ENCODE measurements around the gene DAPP1. TPM values are rescaled to one million over a fixed set of nuclear protein-coding genes. Genes with fewer than 3 reads are reported as not detected.
A peak's percentile ranks its signal among the peaks of the same experiment; 100 is the strongest.

Gene DAPP1
- total and polyA plus RNA-seq, 10 of the 15 experiments (the other 5 are each of a cell fraction or from before 2014, with no cell fraction given), result 46.5 to 147 (median 74.2) TPM

DNA sequence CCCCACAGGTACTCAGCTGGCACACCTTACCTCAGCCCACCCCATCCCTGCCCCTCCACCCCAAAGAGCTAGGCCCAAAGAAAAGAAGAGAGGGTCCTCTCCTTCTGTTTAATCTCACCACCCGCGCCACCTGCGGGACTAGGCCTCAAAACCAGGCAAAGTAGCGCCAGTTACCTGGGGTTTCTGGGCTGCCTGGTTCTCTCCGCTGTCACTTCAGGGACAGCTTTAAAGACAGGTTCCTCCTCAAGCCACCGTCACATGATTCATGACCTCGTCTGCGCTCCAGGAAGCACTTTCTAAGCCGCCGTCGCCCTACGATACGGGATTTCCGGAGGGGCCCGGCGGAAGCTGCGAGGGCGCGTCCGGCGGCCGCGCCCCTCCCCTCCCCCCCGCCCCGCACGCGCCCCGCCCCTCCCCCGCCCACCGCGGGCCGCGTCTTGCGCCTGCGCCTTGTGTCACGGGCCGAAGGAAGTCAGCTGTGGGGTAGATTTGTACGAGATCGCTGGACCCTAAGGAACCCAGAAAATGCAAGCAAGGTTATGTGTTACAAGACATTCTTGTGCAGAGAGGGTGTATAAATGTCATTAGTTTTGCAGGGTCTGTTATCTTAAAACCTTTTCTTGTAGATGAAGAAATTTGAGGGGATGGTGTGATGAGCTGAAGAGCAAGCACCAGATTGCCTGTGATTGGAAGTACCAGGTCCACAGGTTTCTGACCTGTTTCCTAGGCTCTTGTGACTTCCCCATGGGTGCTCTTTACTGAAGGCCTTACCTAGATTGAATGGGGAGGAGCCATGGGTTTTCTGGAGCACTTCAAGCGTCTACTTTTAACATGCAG, 77.8 kb downstream of the DAPP1 start, which contains the start of gene LAMTOR3 (continued):
- peak; percentile 59; the same call in 1 of the 2 replicates for TF ChIP-seq CHD2 (IDR thresholded peaks at IDR 0.05; ENCODE audit: borderline replicate concordance, low read depth, low read length)
- peak; percentile 79 for TF ChIP-seq MXI1 (IDR thresholded peaks at IDR 0.05; ENCODE audit: low read depth, low read length)
- no peak for TF ChIP-seq ZNF384 (IDR thresholded peaks at IDR 0.05; ENCODE audit: borderline replicate concordance, low read depth, low read length)
- TF ChIP-seq RELA (IDR thresholded peaks at IDR 0.05; ENCODE audit: borderline replicate concordance, partially characterized antibody), result no peak
- TF ChIP-seq SIN3A (IDR thresholded peaks at IDR 0.05; ENCODE audit: low read depth, low read length), result peak; percentile 95; the same call in 1 of the 2 replicates
- no peak for TF ChIP-seq BACH1 (IDR thresholded peaks at IDR 0.05; ENCODE audit: borderline replicate concordance)

- no peaks in the 10 kb centered on the region for H3K4me1 ChIP-seq (ENCODE audit: control insufficient read depth, insufficient read depth, low read length)
- ChIA-PET RAD21 (ENCODE audit: unreplicated experiment) (interaction anchor here (0.6 to 1.9 kb wide), 13 partner anchors 9 to 900 kb away, joined by 3 to 31 read pairs (median 3); partner anchors contain the start of genes DAPP1, DNAJB14, H2AZ1 and METAP1), CTCF (interaction anchor here (0.7 to 2.2 kb wide), 10 partner anchors 10 to 198 kb away, joined by 3 to 13 read pairs (median 4); partner anchors contain the start of genes DNAJB14 and H2AZ1), POLR2A (interaction anchor here (1.0 to 3.2 kb wide), 5 partner anchors 29 to 84 kb away, joined by 3 to 23 read pairs (median 3); partner anchors contain the start of genes DNAJB14 and H2AZ1), SMC1A (ENCODE audit: uncharacterized antibody, unreplicated experiment) (interaction anchor here (0.7 to 2.2 kb wide), 10 partner anchors 23 to 84 kb away, joined by 3 to 15 read pairs (median 4); partner anchors contain the start of gene DNAJB14)
- intact Hi-C loops (cut with micrococcal nuclease; ENCODE audit: unreplicated experiment), result loop anchor here (1.0 kb wide), 1 partner anchor 54 kb away; no protein-coding TSS in a partner anchor
- peaks cover 0 to 2% of the 10 kb centered on the region in 2 experiments; a peak in 1 of 4 replicates for H3K36me3 ChIP-seq (ENCODE audit: control insufficient read depth in 2 of 2, insufficient read depth in 2 of 2, low read length in 1 of 2)
- no peaks in the 10 kb centered on the region for H4K20me1 ChIP-seq (ENCODE audit: control insufficient read depth, insufficient read depth)
- H3K9ac ChIP-seq (ENCODE audit: control insufficient read depth, insufficient read depth, low read length), result no peak overlapping the region
- WGBS (ENCODE audit: insufficient coverage, insufficient replicate concordance, low lambda C conversion rate, missing lambda C conversion rate), result 99% methylated on average over 16 of the region's 16 CpGs
- ATAC-seq, result no peak
- no peak for FAIRE-seq
- H3K9me3 ChIP-seq (replicated peaks; ENCODE audit: control insufficient read depth, insufficient read depth, low read length), result no peaks in the 10 kb centered on the region
- no peak for DNase-seq (ENCODE audit: low read depth, low spot score)
- peak overlapping the region; percentile 57; the same call in 1 of the 2 replicates for H3K4me3 ChIP-seq
- H2AFZ ChIP-seq (ENCODE audit: control insufficient read depth, low read depth, low read length), result no peak overlapping the region; the same call in 1 of the 2 replicates
- peak overlapping the region; percentile 73 for H3K4me2 ChIP-seq (ENCODE audit: control insufficient read depth, insufficient read depth)
- TF ChIP-seq SUPT20H (IDR thresholded peaks at IDR 0.05; ENCODE audit: borderline replicate concordance, control insufficient read depth, low read depth, low read length), result no peak
- TF ChIP-seq ZNF217 (IDR thresholded peaks at IDR 0.05), result no peak
- no peak for TF ChIP-seq EP300 (IDR thresholded peaks at IDR 0.05; ENCODE audit: borderline replicate concordance in 1 of 2, control insufficient read depth in 1 of 2, low read depth in 2 of 2, low read length in 2 of 2)
- no peak for TF ChIP-seq NFIC (IDR thresholded peaks at IDR 0.05; ENCODE audit: low read depth, low read length)
- TF ChIP-seq, protein P1, sequence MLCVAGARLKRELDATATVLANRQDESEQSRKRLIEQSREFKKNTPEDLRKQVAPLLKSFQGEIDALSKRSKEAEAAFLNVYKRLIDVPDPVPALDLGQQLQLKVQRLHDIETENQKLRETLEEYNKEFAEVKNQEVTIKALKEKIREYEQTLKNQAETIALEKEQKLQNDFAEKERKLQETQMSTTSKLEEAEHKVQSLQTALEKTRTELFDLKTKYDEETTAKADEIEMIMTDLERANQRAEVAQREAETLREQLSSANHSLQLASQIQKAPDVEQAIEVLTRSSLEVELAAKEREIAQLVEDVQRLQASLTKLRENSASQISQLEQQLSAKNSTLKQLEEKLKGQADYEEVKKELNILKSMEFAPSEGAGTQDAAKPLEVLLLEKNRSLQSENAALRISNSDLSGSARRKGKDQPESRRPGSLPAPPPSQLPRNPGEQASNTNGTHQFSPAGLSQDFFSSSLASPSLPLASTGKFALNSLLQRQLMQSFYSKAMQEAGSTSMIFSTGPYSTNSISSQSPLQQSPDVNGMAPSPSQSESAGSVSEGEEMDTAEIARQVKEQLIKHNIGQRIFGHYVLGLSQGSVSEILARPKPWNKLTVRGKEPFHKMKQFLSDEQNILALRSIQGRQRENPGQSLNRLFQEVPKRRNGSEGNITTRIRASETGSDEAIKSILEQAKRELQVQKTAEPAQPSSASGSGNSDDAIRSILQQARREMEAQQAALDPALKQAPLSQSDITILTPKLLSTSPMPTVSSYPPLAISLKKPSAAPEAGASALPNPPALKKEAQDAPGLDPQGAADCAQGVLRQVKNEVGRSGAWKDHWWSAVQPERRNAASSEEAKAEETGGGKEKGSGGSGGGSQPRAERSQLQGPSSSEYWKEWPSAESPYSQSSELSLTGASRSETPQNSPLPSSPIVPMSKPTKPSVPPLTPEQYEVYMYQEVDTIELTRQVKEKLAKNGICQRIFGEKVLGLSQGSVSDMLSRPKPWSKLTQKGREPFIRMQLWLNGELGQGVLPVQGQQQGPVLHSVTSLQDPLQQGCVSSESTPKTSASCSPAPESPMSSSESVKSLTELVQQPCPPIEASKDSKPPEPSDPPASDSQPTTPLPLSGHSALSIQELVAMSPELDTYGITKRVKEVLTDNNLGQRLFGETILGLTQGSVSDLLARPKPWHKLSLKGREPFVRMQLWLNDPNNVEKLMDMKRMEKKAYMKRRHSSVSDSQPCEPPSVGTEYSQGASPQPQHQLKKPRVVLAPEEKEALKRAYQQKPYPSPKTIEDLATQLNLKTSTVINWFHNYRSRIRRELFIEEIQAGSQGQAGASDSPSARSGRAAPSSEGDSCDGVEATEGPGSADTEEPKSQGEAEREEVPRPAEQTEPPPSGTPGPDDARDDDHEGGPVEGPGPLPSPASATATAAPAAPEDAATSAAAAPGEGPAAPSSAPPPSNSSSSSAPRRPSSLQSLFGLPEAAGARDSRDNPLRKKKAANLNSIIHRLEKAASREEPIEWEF (IDR thresholded peaks at IDR 0.05; ENCODE audit: insufficient replicate concordance, low read depth, low read length), result no peak
- H3K27me3 ChIP-seq (replicated peaks in 1 of 2; ENCODE audit: control insufficient read depth in 2 of 2, insufficient read depth in 2 of 2, low read length in 1 of 2), result no peaks in the 10 kb centered on the region
- H3K79me2 ChIP-seq (ENCODE audit: control insufficient read depth, insufficient read depth, low read length), result peaks cover 26% of the 10 kb centered on the region
- H3K27ac ChIP-seq (ENCODE audit: control insufficient read depth, insufficient read depth), result peak overlapping the region; percentile 30; the same call in 1 of the 2 replicates
- in situ Hi-C loops (cut with MboI), result loop anchor here (5.0 kb wide), 1 partner anchor 333 kb away; the partner anchor contains the start of gene TRMT10A
- no TSS peak for BruUV-seq (replicated peaks)
Measured at GRCh38 chr4:99894998-99895397, 78.4 kb downstream of the DAPP1 start.
